GM21737 (cell line): ENCODE measurements around the gene KIF22.
"Not testable (repeated sequence)": the region's sequence is repeated elsewhere in the genome, so short reads cannot be mapped to it uniquely, and the experiment has no call there.

Experiments used
- ATAC-seq: cut with Tn5 transposase; IDR thresholded peaks from one replicate; pipeline ENCODE4 v1.9.1; 2021; ENCODE audit warnings: mild to moderate bottlenecking, moderate library complexity; ENCODE audit not compliant: unreplicated experiment

KIF22 gene

DNA sequence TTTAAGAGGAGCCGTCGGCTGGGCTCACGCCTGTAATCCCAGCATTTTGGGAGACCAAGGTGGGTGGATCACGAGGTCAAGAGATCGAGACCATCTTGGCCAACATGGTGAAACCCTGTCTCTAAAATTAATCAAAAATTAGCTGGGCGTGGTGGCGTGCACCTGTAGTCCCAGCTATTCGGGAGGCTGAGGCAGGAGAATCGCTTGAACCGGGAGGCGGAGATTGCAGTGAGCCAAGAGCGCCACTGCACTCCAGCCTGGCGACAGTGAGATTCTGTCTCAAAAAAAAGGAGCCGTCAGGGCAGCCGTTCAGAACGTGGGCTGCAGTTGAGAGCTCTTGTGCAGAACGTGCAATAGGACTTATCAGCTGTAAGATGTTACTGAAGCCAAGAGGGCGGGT lies 2.6 kb downstream of the KIF22 start:
- not testable (repeated sequence) for ATAC-seq

DNA sequence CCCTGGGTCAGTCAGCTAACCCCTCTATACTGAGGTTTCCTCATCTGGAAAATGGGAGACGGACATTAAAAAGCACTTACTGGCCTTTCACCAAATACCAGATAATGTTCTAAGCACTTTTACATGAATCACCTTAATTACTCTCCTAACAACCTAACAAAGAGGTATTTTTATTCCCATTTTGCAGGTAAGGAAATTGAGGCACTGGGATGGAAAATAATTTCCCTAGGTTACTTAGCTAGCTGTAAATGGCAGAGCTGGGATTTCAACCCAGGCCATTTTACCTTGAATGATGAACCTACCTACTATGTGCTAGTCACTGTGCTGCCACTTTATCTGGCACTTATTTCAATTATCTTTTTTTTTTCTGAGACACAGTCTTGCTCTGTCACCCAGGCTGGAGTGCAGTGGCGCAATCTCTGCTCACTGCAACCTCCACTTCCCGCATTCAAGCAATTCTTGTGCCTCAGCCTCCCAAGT lies 3.7 kb downstream of the KIF22 start:
- no peak for ATAC-seq

DNA sequence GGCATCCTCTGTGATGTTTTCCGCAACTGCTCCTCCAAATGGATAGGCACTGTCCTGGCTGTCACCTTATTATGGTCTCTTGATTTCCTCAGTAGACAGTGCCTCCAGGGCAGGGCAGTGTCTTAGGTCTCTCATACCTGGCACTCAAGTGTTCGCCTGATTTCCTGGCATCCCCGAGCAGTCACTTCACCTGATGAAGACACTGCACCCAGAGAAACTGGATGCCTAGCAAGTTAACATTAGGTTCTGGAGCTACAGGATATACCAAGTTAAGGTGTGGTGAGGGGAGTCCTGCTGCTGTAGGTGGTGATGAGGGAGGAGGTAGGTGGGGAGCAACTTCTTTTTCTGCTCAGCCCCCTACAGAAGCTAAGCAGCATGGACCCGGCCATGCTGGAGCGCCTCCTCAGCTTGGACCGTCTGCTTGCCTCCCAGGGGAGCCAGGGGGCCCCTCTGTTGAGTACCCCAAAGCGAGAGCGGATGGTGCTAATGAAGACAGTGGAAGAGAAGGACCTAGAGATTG lies 11.9 kb downstream of the KIF22 start:
- no peak for ATAC-seq

DNA sequence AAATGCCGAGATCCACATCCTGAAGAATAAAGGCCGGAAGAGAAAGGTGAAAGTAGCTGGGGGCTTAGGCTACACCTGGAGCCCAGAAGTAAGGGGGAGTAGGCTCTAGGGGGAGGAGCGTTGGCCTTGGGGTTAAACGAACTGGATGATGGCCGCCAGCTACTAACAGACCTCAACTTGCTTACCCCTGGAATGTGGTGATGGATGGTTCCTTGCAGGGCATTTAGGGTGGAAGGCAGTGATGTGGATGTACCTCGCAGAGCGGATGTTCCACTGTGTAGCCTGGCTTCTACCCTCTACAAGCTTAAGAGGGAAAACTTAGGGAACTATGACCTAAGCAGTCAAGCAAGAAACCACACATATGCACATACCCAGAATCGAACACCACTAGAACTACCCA lies 13.5 kb downstream of the KIF22 start:
- ATAC-seq: no peak

DNA sequence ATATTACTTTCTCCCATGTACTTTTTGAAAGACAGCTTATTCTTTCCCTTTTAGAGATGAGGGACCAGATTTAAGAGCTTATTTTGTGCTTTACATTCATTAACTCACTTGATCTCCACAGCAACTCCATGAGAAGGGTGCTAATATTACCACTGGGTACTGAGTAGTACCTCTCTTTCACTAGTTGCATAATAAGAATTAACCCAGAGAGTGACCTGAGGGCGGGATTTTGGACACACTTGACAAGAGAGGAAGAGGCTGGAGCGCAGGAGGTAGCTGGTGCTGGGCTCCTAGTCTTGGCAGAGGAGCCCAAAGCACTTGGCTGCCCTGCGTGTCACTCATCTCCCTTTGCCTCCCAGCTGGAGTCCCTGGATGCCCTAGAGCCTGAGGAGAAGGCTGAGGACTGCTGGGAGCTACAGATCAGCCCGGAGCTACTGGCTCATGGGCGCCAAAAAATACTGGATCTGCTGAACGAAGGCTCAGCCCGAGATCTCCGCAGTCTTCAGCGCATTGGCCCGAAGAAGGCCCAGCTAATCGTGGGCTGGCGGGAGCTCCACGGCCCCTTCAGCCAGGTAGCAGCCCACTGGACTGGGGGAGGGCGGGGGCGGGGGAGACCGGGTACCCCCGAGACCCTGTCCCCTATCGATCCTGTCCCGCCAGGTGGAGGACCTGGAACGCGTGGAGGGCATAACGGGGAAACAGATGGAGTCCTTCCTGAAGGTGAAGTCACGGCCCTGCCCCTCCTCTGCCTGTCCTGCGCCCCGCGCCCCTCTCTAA lies 14.1 kb downstream of the KIF22 start:
- no peak for ATAC-seq

DNA sequence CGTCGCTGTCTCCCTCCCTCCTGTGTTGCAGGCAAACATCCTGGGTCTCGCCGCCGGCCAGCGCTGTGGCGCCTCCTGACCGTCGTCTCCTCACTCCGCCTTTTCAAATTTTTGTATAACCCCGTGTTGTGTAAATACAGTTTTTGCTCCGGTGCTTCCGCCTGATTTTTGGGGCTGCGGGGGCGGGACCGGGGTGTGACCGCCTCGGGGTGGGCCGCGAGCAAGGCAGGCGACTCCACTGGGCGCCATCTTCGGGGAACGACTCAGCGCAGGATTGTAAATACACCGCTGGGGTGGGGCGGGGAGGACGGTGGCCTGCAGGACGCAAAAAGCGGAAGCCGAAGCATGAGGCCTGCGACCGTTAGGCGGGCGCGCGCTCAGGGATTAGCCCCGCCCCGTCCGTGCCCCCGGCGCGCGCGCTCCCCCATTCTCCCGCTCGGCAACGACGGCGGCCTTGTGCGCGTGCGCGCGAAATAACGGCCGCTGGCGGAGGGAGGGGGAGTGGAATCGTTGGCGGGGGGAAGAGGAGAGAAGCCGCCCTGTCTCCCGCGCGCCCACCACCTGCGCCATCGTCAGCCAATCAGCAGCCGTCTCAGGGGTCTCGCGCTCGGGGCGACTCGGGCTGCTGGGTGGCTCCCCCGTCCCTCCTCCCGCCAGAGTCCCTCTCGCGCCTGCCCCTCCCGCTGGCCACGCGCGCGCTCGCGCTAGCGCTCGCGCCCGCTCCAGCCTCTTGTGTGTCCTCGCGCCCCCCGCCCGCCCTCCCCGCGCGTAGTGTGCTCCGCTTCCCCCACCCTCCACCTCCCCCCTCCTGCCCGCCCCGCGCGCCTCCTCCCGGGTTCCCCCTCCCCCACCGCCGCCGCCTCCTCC lies 14.9 kb downstream of the KIF22 start:
- peak; percentile 42 for ATAC-seq

DNA sequence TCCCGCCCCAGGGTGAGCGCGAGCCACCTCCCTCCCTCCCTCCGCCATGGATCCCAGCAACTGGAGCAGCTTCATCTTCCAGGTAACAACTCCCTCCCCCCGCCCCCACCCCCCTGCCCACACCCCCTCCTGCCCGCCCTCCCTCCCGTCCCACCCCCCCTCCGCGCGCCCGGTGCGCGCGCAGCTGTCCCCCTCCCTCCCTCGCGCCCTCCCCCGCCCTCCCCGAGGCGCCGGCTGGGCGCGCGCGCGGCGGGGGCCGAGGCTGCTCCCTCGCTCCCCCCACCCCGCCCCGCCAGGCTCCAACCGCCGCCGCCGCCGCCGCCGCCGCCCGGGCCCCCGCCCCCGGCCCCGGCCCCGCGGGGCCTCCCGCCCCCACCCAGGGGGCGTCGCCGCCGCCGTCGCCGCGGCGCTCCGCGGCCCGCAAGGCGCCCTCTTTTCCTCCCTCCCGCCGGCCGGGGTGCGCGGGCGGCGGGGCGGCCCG lies 15.6 kb downstream of the KIF22 start, which contains the start of gene MAZ:
TSS of gene MAZ (plus strand) at position 431 of the 481 bp plus-strand sequence. CDS start 173 bp downstream, outside the sequence.
- no peak for ATAC-seq

DNA sequence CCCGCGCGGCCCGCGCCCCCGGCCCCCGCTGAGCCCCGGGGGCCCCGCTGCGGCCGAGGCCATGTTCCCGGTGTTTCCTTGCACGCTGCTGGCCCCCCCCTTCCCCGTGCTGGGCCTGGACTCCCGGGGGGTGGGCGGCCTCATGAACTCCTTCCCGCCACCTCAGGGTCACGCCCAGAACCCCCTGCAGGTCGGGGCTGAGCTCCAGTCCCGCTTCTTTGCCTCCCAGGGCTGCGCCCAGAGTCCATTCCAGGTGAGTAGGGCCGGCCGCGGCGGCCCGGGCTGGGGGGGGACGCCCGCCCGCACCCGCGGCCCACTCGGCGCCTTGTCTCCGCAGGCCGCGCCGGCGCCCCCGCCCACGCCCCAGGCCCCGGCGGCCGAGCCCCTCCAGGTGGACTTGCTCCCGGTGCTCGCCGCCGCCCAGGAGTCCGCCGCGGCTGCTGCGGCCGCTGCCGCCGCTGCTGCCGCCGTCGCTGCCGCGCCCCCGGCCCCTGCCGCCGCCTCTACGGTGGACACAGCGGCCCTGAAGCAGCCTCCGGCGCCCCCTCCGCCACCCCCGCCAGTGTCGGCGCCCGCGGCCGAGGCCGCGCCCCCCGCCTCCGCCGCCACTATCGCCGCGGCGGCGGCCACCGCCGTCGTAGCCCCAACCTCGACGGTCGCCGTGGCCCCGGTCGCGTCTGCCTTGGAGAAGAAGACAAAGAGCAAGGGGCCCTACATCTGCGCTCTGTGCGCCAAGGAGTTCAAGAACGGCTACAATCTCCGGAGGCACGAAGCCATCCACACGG lies 16.3 kb downstream of the KIF22 start:
- ATAC-seq: no peak

DNA sequence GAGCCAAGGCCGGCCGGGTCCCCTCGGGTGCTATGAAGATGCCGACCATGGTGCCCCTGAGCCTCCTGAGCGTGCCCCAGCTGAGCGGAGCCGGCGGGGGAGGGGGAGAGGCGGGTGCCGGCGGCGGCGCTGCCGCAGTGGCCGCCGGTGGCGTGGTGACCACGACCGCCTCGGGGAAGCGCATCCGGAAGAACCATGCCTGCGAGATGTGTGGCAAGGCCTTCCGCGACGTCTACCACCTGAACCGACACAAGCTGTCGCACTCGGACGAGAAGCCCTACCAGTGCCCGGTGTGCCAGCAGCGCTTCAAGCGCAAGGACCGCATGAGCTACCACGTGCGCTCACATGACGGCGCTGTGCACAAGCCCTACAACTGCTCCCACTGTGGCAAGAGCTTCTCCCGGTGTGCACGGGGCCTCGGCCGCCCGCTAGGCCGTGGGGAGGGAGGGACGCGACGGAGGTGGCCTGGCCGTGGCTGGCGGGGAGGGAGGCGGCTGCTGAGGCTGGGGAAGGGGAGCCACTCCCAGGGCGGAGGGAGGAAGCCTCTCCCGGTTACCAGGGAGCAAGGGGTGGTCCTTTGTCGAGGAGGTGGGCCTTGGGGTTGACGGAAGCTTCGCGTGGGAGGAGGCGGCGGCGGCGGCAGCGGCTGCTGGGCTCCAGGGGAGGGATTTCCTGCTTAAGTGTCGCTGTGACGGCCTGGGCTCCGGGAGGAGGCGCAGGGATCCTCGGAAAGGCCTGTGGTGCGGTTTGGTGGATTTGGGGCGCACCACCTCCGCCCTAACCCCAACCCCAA lies 17.1 kb downstream of the KIF22 start:
- no peak for ATAC-seq

DNA sequence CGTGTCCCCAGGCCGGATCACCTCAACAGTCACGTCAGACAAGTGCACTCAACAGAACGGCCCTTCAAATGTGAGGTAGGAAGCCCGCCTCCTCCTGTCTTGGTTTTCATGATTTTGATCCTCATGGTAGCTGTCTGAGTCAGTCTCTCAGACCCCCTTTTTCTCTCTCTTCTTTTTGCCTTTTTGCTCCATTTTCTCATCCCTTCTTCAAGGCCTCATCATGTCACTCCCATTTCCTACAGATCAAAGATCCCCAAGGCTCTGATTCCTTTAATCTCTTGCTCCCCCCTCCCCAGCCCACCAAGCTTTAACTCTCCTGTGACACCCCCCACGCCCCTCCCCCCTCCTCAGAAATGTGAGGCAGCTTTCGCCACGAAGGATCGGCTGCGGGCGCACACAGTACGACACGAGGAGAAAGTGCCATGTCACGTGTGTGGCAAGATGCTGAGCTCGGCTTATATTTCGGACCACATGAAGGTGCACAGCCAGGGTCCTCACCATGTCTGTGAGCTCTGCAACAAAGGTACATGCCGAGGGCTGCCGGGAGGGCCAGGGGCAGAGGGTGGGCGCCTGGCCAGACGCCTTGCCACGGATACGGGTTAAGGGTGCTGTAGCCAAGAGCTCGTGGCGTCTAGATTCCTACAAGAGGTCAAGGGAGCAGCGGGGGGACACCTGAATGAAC lies 17.8 kb downstream of the KIF22 start:
- no peak for ATAC-seq

DNA sequence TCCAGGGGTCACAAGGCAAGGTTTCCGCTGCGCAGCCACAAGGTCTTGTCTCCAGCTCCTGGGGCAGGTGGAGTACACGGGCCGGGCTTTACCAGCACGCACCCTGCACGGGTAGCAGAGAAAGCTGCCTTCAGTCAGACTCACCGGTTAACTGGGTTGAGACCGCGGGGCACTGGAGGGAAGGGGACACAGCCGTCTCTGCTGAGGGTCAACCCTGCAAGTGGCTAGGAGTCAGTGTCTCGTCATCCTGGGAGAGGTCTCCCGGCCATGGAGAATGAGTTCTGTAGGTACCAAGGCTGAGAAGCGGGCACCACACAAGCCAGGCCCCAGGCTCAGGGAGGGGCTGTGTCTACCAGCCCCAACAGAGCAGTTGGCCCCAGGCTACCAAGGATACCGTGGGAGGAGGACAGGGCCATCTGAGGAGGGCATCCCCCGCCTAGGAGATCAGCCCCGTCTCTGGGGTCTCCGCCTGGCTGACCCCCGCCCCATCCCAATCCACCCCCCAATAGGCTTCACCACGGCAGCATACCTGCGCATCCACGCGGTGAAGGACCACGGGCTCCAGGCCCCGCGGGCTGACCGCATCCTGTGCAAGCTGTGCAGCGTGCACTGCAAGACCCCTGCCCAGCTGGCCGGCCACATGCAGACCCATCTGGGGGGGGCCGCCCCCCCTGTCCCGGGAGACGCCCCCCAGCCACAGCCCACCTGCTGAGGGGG lies 18.6 kb downstream of the KIF22 start:
- no peak for ATAC-seq

DNA sequence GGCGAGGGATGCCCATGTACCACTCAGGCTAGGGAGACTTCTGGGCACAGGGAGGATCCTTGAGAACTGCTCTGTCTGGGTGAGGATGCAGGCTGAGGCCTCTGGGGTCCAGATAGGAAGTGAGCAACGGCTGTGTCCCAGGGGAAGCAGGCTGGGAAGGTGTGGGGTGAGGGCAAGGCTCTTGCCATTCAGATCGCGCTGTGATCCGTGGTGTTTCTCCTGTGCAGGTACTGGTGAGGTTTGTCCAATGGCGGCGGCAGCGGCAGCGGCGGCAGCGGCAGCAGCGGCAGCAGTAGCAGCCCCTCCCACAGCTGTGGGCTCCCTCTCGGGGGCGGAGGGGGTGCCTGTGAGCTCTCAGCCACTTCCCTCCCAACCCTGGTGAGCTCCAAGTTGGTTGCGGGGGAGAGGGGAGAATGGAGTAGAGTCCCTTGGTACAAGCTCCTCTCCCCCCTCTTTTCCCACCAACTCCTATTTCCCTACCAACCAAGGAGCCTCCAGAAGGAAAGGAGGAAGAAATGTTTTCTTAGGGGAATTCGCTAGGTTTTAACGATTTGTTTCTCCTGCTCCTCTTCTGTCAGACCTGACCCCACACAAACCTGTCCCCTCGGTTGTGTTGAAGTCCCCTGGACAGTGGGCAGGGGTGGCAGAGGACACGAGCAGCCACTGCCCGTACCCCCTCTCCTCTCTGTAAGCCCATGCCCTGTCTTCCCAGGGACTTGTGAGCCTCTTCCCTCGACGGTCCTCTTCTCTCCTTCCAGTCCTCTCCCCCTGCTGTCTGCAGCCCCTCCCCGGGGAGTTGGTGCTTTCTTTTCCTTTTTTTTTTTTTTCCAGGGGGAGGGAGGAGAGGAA lies 19.5 kb downstream of the KIF22 start:
- ATAC-seq: no peak

DNA sequence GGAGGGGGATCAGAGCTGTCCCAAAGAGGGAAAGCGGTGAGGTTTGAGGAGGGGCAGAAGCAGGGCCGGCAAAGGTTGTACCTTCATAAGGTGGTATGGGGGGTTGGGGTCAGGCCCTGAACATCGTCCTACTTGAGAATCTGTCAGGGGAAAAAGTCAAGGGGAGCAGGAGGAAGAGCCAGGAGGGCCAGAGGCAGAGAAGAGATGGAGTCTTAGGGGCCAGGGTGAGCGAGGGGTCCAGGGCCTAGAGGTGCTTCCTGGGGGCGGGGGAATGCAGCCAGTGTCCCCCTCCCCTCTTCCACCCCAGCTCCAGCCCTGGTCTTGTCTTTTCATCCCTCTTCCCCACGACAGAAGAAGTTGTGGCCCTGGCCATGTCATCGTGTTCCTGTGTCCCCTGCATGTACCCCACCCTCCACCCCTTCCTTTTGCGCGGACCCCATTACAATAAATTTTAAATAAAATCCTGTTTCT lies 20.2 kb downstream of the KIF22 start:
- ATAC-seq: no peak

DNA sequence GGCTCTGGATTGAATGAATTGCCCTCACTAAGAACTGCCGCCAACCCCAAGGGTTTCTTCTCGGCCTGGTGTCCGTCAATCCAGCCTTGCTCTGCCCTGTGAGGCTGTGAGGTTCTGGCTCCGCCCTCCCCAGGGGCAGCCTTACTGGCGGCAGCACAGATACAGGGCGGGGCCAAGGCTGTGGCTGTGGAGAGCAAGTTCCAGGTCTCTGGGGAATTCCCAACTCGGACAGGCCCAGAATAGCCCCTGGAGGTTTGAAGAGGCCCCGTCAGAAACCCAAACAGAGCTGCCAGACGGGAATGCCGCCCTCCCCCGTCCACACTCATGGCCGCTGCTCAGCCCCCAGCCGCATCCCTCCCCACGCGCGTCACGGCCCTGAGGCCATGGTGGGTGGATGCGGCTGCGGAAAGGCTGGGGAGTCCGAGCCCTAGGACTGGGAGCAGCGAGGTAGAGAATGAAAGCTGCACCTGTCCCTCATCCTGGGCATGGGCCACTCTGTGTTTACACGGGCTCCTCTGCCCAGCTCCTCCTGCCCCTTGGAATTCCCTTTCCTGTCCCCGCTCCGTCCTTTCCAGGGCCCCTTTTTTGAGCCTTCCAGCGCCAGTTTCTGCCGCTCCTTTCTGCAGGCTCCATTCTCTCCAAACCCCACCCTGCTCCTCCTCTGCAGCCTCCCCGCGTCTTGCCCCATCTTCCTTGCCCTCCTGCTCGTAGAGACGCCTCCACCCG lies 20.8 kb downstream of the KIF22 start:
- peak; percentile 29 for ATAC-seq

DNA sequence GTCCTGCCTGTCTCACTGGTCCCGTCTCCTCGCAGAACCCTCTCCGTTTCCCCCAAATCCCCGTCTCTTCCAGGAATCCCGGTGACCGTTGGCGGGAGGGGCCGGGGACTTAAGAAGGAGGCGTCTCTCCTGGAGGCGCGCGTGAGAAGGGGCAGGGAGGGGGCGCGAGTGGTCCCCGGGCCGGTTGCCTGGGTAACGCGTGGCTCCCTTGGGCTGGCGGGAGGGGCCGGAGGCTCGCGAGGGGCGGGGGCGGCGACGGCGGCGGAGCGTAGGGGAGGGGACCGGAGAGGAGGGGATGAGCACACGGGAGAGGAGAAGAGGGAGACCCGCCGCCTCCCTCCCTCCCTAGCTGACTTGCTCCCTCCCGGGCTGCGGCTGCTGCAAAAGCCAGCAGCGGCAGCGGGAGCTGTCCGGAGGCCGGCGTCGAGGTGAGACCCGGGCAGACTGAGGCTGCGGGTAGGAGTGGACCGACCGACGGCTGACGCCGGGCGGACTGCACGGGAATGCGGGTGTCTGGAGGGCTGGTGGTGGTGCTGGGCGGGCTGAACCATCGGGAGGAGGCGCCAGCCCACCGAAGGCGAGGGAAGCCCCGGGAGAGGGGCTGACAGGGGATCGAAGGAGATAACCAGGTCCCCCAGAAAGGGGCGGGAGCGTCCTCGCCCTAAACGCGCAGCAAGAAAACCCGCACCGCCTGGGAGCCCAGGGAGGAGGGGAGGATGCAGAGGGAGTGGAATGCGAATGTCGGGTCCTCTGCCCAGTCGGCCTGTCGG lies 21.5 kb downstream of the KIF22 start, which contains the start of gene PRRT2:
TSS of gene PRRT2 (plus strand) at position 298 of the 770 bp plus-strand sequence. CDS start 862 bp downstream, outside the sequence.
- no peak for ATAC-seq
